DMS 273 treated with DMSO at 0.1 percent for 48 hours (cell line): ENCODE results near the gene AMER1.

ENCODE experiments used
- DNase-seq: peaks from one replicate; lab custom pipeline; 2025; lab: John Stamatoyannopoulos, UW

AMER1 gene

DNA sequence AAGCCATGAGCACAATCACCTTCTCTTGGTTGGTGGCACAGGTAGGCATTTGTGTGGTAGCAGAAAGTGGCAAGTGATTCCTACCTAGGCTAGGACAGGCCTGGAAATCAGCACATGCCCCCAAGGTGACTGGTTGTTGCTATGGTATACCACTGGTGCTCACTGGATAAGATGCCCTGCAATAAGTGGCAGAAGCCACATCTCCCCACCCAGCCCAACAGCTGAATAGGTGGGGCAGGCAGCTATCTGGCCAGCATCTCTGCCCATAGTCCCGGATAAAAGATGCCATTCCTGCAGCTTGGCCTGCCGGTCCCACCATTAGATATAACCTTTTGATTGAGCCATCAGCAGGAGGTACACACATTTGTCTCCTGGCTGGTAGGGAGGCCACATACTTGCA lies 21.1 kb downstream of the AMER1 start:
- no peak for DNase-seq

DNA sequence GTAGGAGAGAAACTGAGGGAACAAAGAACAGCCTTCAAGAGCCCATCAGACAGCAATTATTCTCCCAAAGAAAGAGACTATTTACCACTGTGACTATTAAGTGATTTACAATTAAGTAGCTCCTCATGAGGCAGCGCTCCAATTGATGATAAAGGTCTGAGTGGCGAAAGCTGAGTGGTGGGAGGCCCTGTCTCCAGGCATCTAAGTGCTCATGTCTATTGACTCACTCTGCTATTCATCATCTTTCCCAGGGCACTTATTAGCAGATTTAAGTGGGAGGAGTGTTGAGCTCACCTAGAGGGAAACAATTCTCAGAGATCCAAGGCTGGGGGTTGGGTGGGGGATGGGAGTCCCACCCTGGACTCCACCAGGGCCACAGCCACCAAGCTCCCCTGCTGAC lies 23.3 kb downstream of the AMER1 start:
- no peak for DNase-seq

- DNase-seq = no peak
Observed at GRCh38 chrX:64176876-64177275, 28.6 kb downstream of the AMER1 start.

DNA sequence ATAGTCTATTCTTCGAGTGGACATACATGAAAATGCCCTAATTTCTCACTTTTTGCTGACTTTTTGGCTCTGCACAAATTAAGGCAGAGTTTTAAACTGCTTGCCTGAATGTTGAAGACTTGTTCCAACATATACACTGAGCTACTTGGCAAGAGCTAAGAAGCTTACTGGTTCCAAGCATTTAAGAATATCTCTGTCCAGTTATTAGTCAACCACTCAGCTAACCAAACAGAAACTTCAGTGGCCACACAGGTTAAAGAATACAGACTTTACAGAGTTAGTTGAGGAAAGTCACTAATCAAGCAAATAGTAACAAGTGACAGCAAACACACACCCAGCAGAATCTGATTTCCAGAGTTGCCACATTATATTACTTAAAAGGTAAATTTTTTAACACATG lies 35.5 kb downstream of the AMER1 start:
- DNase-seq = no peak

GRCh38 chrX:64152857-64153256 lies 52.7 kb downstream of the AMER1 start:
- no peak for DNase-seq

DNA sequence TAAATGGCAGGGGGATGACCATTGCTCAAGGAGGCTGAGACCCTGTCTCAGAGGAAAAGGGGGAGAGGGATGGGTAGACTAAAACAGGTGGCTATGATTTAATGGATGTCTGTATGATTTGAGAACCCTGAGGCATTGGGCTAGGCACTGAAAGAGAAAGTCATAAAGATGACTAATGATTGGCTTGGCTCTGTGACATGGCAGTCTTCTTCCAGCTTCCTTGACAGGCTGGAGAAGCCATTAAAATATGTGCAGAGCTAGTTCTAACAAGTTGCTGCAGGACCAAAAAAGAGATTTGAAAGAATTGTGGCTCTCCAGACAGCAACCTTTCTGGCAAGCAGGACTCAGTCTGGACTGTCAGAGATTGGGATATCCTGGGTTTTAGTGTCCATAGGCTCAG lies 53.6 kb downstream of the AMER1 start:
- DNase-seq = no peak

- no peak for DNase-seq
Observed at GRCh38 chrX:64150775-64151174, 54.7 kb downstream of the AMER1 start.
